Left forelimb (tissue), 1 donor: Measurements from ENCODE around the gene CD207.

Experiments used
- DNase-seq: peaks from one replicate; pipeline ENCODE4 v3.0.0-alpha.2; 2018; ENCODE audit warnings: low spot score

Gene CD207

DNA sequence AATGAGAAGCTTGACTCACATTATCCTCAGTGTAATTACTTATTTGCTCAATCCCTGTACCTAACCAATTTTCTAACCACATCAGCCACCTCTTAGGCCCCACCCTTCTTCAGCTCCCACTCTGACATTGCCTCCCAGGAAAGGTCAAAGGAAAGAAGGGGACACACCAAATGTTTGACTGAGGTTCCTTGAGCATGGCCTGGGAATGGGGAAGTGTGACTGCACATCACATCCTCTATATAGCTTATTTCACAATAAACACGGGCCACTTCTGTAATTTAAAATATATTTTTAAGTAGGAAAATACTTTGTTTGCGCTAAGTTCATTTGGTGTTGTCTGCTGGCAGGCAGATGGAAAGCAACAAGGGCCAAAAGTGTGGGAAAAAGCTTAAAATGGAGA is 42.2 kb downstream of the CD207 start:
- DNase-seq: no peak

DNA sequence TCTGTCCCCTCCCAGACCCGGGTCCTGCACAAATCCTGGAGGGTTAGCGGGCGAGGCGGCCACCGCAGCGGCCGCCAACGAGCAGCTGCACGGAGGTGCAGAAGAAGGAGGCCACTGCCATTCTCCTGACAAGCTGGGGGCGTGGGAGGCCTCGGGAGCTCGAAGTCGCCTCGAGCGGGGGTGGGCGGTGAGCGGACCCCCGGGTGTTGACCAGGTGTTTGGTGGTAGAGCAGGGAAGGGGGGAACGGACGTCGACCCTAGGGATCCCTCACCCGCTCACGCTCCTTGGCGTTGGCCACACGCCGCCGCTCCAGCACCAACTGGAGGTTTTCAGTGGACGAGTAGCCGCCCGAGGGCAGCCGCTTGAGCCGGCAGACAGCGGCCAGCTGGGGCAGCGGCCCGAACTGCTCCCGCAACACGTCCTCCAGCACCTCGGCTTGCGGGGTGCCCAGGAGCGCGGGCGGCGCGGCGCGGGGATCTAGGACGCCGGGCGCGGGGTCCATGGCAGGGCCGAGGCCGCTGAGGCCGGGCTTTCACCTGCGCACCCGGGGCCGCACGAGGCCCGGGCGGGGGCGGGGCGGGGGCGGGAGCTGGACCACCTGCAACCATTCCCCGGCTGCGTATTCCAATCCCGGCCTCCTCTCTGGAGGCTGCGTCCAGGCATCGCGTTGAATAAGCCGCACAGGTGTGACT is 45.3 kb downstream of the CD207 start, which contains the start of gene FIGLA:
TSS of gene FIGLA (minus strand) at position 508 of the 693 bp plus-strand sequence. CDS start at position 503, 5 bp downstream.
- DNase-seq: no peak

- peak; percentile 77 for DNase-seq
Observed at GRCh38 chr2:70789304-70790135, 46.1 kb downstream of the CD207 start.

- no peak for DNase-seq
Observed at GRCh38 chr2:70785137-70785911, 50.3 kb downstream of the CD207 start.

DNA sequence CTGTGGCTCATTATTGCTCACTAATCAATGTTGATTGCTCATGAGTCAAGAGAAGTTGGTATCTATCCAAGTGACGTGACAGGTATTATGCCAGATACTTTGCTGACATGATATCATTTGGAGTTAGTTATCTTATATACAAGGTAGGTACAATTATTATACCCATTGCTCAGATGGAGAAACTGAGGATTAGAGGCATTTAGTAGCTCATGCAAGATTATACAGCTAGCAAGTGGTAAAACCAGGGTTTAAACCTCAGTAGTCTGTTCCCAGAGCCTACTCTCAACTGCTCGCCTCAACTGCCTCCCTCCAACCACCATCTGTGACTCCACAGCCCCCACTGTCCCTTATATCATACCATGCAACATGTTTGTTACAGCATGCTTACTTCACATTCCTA is 51.3 kb downstream of the CD207 start:
- no peak for DNase-seq
